IMR-90 (cell line): ENCODE measurements around the gene LYRM2.

Experiments used
- CTCF ChIP-seq: conservative IDR thresholded peaks from 2 replicates; pipeline ENCODE4 v1.5.1; 2012; ENCODE audit warnings: mild to moderate bottlenecking, low read depth, low read length, improper control_type of control experiment
- MAFK ChIP-seq: IDR thresholded peaks from 2 replicates; pipeline ENCODE4 v1.6.1; 2012; ENCODE audit warnings: low read depth, low read length, improper control_type of control experiment
- MXI1 ChIP-seq: IDR thresholded peaks from 2 replicates; pipeline ENCODE4 v1.6.1; 2012; ENCODE audit warnings: low read depth, mild to moderate bottlenecking, low read length, moderate library complexity, borderline replicate concordance
- POLR2A ChIP-seq: IDR thresholded peaks from 2 replicates; pipeline ENCODE4 v1.6.1; 2012; ENCODE audit warnings: mild to moderate bottlenecking, low read depth, low read length
- RAD21 ChIP-seq: IDR thresholded peaks from 2 replicates; pipeline ENCODE4 v1.6.1; 2012; ENCODE audit warnings: low read length, improper control_type of control experiment

- TF ChIP-seq POLR2A = no peak
- TF ChIP-seq CTCF = no peak
- TF ChIP-seq MAFK = no peak
- TF ChIP-seq MXI1 = no peak
- no peak for TF ChIP-seq RAD21
These were observed 46.8 kb downstream of the LYRM2 start for GRCh38 chr6:89591745-89592144.
